ENCODE results near the gene TUBB2B.

DNA sequence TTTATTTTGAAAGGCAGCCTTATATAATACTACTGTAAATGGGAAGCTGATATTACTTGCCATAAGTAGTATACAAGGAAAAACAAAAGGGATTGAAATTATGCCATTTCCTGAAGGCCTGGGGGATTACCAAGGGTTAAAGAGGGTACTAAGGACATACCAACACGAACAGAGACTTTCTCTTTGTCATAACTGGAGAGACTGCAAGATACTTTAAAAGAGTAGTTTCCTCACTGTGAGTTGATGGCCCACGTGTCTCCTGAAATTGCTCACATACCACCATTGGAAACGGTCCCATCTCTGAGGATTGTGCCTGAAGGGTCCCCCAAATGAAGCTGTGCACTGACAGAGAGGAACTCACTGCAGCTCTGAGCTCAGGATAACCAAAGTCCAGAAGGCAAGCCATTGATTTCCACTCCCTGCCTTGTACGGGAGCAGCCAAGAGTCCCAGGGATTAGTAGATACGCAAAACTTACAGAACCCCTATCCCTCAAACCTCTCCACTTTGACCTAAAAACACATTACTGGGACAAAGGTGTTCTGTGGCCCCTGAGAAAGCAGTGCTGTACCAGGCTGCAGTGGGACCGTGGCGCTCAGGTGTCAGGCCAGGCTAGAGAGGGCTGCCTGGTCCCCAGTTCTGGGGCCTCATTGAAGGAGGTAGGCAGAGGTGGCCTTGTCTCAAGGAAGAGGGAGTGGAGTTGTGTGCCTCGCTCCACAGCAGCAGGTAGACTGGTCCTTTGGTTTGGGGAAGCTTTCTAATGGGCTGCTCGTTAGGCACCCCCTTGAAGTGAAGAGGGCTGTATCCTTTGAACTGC, 46.5 kb upstream of the TUBB2B start:
- no peak for TF ChIP-seq CBX3 (IDR thresholded peaks at IDR 0.05; ENCODE audit: low read depth)
- no peak for TF ChIP-seq EZH2 (IDR thresholded peaks at IDR 0.05)
- no peak for TF ChIP-seq POLR2AphosphoS5 (IDR thresholded peaks at IDR 0.05; ENCODE audit: low read depth, low read length)
- no peak for TF ChIP-seq POLR2A (IDR thresholded peaks at IDR 0.05; ENCODE audit: borderline replicate concordance, extremely low read depth, insufficient read depth, insufficient read length)
- TF ChIP-seq RAD21 (IDR thresholded peaks at IDR 0.05; ENCODE audit: low read depth), result no peak
- TF ChIP-seq ZFX (IDR thresholded peaks at IDR 0.05), result no peak

Measured in HCT116 (cell line).